ENCODE results near the gene ARRDC4. TPM values are rescaled to one million over a fixed set of nuclear protein-coding genes. Genes with fewer than 3 reads are reported as not detected.

ARRDC4 gene
- total RNA-seq, 2 donors from 2014 or later, result 29.6 to 31.0 TPM

DNA sequence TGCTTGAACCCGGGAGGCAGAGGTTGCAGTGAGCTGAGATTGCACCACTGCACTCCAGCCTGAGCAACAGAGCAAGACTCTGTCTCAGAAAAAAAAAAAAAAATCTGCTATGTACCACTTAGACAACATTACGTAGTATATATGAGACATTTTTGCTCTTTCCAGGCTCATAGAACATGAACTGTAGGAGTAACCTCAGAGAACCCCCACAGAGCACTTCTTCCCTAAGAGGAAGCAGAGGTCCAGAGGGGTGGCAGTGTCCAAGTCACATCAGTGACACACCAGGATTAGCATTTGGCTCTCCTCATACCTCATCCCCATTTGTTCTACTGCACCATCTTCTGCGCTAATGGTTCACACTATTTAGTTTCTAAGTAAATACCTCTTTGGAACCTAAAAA lies 33.7 kb downstream of the ARRDC4 start:
- Histone ChIP-seq H3K4me3 (no peak overlapping the region), H3K36me3 (replicated peaks in 1 of 2; ENCODE audit: insufficient read depth in 1 of 2, low read depth in 2 of 2) (no peaks in the 10 kb centered on the region), H3K27me3 (no peaks in the 10 kb centered on the region), H3K4me1 (peaks cover 42% of the 10 kb centered on the region), H3K9me3 (no peaks in the 10 kb centered on the region), H3K27ac (no peak overlapping the region)
- no peak for DNase-seq
- TF ChIP-seq POLR2A (IDR thresholded peaks at IDR 0.05) (no peak), CTCF (IDR thresholded peaks at IDR 0.05) (no peak)
- 92 to 93% methylated on average over 3 of the region's 3 CpGs for WGBS, 2 donors
- ATAC-seq, result no peak
- intact Hi-C loops (cut with DNase I), result no loop called here

GRCh38 chr15:97995192-97995591 lies 34.7 kb downstream of the ARRDC4 start:
- TF ChIP-seq POLR2A (IDR thresholded peaks at IDR 0.05) (no peak), CTCF (IDR thresholded peaks at IDR 0.05) (no peak)
- WGBS, 2 donors, result 19 to 24% methylated on average over 3 of the region's 3 CpGs
- peaks cover 38% of the 10 kb centered on the region for H3K4me1 ChIP-seq
- H3K36me3 ChIP-seq (replicated peaks in 1 of 2; ENCODE audit: insufficient read depth in 1 of 2, low read depth in 2 of 2), result no peaks in the 10 kb centered on the region
- H3K4me3 ChIP-seq, result no peak overlapping the region
- H3K27me3 ChIP-seq, result no peaks in the 10 kb centered on the region
- ATAC-seq, result peak; percentile 54
- no peak for DNase-seq
- intact Hi-C loops (cut with DNase I), result no loop called here
- peak overlapping the region in 3 of 4 donors; percentile 38 to 61 (median 61) for H3K27ac ChIP-seq
- no peaks in the 10 kb centered on the region for H3K9me3 ChIP-seq

- no peaks in the 10 kb centered on the region for H3K9me3 ChIP-seq
- intact Hi-C loops (cut with DNase I), result no loop called here
- ATAC-seq, result peak; percentile 62
- 12 to 17% methylated on average over 5 of the region's 5 CpGs for WGBS, 2 donors
- peak; percentile 38 to 58 (median 44) for DNase-seq
- TF ChIP-seq CTCF (IDR thresholded peaks at IDR 0.05) (peak in 5 of 7 experiments; percentile 21 to 44 (median 27)), POLR2A (IDR thresholded peaks at IDR 0.05) (no peak)
- H3K4me1 ChIP-seq, result peaks cover 38% of the 10 kb centered on the region
- no peaks in the 10 kb centered on the region for H3K36me3 ChIP-seq (replicated peaks in 1 of 2; ENCODE audit: insufficient read depth in 1 of 2, low read depth in 2 of 2)
- H3K27ac ChIP-seq, result peak overlapping the region; percentile 38 to 61 (median 52)
- no peaks in the 10 kb centered on the region for H3K27me3 ChIP-seq
- H3K4me3 ChIP-seq, result no peak overlapping the region
These were observed 35.5 kb downstream of the ARRDC4 start for GRCh38 chr15:97995881-97996603.

GRCh38 chr15:97998307-97999071 lies 38.0 kb downstream of the ARRDC4 start:
- intact Hi-C loops (cut with DNase I), result no loop called here
- DNase-seq, result no peak
- ATAC-seq, result no peak
- TF ChIP-seq CTCF (IDR thresholded peaks at IDR 0.05), result no peak
- no peak for TF ChIP-seq POLR2A (IDR thresholded peaks at IDR 0.05)
- no peak overlapping the region for H3K4me3 ChIP-seq
- 71 to 87% methylated on average over 5 of the region's 5 CpGs for WGBS, 2 donors
- H3K4me1 ChIP-seq, result peaks cover 19% of the 10 kb centered on the region
- H3K9me3 ChIP-seq, result no peaks in the 10 kb centered on the region
- no peaks in the 10 kb centered on the region for H3K27me3 ChIP-seq
- no peaks in the 10 kb centered on the region for H3K36me3 ChIP-seq (replicated peaks in 1 of 2; ENCODE audit: insufficient read depth in 1 of 2, low read depth in 2 of 2)
- no peak overlapping the region for H3K27ac ChIP-seq
